Esophagus muscularis mucosa (tissue), 4 donors: ENCODE results near the gene MRPL10. TPM values are rescaled to one million over a fixed set of nuclear protein-coding genes. Genes with fewer than 3 reads are reported as not detected.

Experiments used
- DNase-seq: peaks from one replicate; pipeline ENCODE4 v3.0.0-alpha.2; 2017; ENCODE audit errors: extremely low spot score
- H3K27ac ChIP-seq, 4 donors: fragments of 200-600 bp; sonication (generic); replicated peaks in 1 of 4; 1 replicate in 3 of 4; 2 replicates in 1 of 4; pipeline ENCODE4 v1.5.1; 2016 to 2019; ENCODE audit warnings: mild to moderate bottlenecking in 1 of 4
- H3K27me3 ChIP-seq, 4 donors: fragments of 200-600 bp; sonication (generic); one replicate each; pipeline versions ENCODE4 v1.5.1 to v1.6.0; 2016 to 2019
- H3K36me3 ChIP-seq, 4 donors: fragments of 200-600 bp; sonication (generic); one replicate each; pipeline ENCODE4 v1.5.1; 2016 to 2019
- H3K4me1 ChIP-seq, 4 donors: fragments of 200-600 bp; sonication (generic); one replicate each; pipeline ENCODE4 v1.5.1; 2016 to 2019
- H3K4me3 ChIP-seq, 4 donors: fragments of 200-600 bp; sonication (generic); 1 replicate in 2 of 4; 2 replicates in 2 of 4; pipeline ENCODE4 v1.5.1; 2016 to 2019; ENCODE audit warnings: mild to moderate bottlenecking in 4 of 4, moderate library complexity in 1 of 4
- H3K9me3 ChIP-seq, 4 donors: fragments of 200-600 bp; sonication (generic); 1 replicate in 3 of 4; 2 replicates in 1 of 4; pipeline ENCODE4 v1.5.1; 2016 to 2019
- EP300 ChIP-seq: sonication (generic); formaldehyde crosslinking; IDR thresholded peaks from one replicate; pipeline ENCODE4 v1.6.1; 2017; ENCODE audit warnings: antibody characterized with exemption
- POLR2A ChIP-seq: fragments of 450-650 bp; IDR thresholded peaks from one replicate; pipeline ENCODE4 v1.6.1; 2017; ENCODE audit warnings: antibody characterized with exemption, moderate library complexity, mild to moderate bottlenecking, low read depth
- POLR2AphosphoS5 ChIP-seq, 2 donors: sonication (generic); formaldehyde crosslinking; IDR thresholded peaks; one replicate each; pipeline ENCODE4 v1.6.1; 2017; ENCODE audit warnings: antibody characterized with exemption in 2 of 2
- WGBS: methylation state at CpG from one replicate; pipeline ENCODE4 v1.1.5; 2018; 5-methylcytosine and 5-hydroxymethylcytosine counted together
- intact Hi-C: fragments of 100-400 bp; cut with DNase I; formaldehyde crosslinking; loops from one replicate; pipeline ENCODE4 v1.15.1; 2023
- total RNA-seq, 4 donors: library from RNA; depleted of rRNA; stranded (reverse); fragments of >200 nt; gene quantifications; one replicate each; pipeline versions ENCODE4 v1.1.0 to v1.2.1, GENCODE V29; 2016
- TF ChIP-seq, protein P1 (sequence below), 3 experiments: fragments of 200-600 bp in 2 of 3; fragments of 450-650 bp in 1 of 3; sonication (generic) in 2 of 3; IDR thresholded peaks; one replicate each; pipeline ENCODE4 v1.5.1; 2017 to 2019; ENCODE audit warnings: antibody characterized with exemption in 3 of 3, mild to moderate bottlenecking in 2 of 3, moderate library complexity in 1 of 3

Gene MRPL10
- total RNA-seq, 4 donors from 2014 or later, result 43.6 to 86.8 (median 63.2) TPM

DNA sequence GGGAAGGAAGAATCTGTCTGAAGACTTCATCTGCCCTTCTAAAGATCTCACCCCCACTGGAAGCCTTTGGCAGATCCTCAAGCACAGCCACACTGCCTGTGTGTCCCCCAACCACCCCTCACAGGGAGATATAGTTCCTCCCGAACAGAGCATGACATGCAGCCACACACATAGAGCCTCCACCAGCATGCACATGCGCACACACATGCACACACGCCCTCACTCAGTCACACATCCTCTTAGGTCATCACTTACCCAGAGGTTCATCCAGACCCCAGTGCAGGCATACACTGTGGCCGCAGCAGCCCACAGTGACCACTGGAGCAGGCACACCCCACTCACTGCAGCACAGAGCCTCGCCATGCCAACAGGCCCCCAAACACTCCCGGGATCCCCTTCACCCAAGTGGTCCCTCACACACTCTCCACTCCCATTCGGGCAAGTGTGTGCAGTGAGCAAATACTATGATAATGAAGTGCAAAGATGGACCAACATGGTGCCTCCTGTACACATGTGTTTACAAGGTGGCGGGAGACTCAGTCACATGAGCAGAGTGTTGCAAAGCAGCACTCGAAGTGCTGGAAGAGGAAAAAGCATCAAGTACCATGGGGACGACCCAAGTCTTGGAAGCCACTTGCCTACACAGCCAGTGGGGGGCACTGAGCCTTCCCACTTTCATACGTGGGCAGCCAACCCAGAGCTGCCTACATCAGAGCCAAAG, 36.6 kb upstream of the MRPL10 start:
- 84% methylated on average over 11 of the region's 11 CpGs for WGBS

GRCh38 chr17:47866941-47867340, 35.6 kb upstream of the MRPL10 start:
- 77% methylated on average over 18 of the region's 20 CpGs for WGBS
- H3K27me3 ChIP-seq, result peaks cover 0 to 74% (median 9%) of the 10 kb centered on the region in 4 donors
- no peaks in the 10 kb centered on the region for H3K36me3 ChIP-seq
- H3K4me1 ChIP-seq, result no peaks in the 10 kb centered on the region
- no peak overlapping the region for H3K4me3 ChIP-seq
- no peaks in the 10 kb centered on the region for H3K9me3 ChIP-seq
- no peak for TF ChIP-seq EP300
- TF ChIP-seq POLR2A, result no peak
- TF ChIP-seq, protein P1, sequence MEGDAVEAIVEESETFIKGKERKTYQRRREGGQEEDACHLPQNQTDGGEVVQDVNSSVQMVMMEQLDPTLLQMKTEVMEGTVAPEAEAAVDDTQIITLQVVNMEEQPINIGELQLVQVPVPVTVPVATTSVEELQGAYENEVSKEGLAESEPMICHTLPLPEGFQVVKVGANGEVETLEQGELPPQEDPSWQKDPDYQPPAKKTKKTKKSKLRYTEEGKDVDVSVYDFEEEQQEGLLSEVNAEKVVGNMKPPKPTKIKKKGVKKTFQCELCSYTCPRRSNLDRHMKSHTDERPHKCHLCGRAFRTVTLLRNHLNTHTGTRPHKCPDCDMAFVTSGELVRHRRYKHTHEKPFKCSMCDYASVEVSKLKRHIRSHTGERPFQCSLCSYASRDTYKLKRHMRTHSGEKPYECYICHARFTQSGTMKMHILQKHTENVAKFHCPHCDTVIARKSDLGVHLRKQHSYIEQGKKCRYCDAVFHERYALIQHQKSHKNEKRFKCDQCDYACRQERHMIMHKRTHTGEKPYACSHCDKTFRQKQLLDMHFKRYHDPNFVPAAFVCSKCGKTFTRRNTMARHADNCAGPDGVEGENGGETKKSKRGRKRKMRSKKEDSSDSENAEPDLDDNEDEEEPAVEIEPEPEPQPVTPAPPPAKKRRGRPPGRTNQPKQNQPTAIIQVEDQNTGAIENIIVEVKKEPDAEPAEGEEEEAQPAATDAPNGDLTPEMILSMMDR (IDR thresholded peaks at IDR 0.05), result no peak
- TF ChIP-seq POLR2AphosphoS5 (IDR thresholded peaks at IDR 0.05), result no peak
- no peak overlapping the region for H3K27ac ChIP-seq
- intact Hi-C loops, result no loop called here
- DNase-seq, result no peak

More for the DNA sequence above, 36.6 kb upstream of the MRPL10 start:
- H3K27me3 ChIP-seq, result peaks cover 0 to 84% (median 18%) of the 10 kb centered on the region in 4 donors
- no peak for DNase-seq
- no peaks in the 10 kb centered on the region for H3K9me3 ChIP-seq
- intact Hi-C loops, result no loop called here
- no peak for TF ChIP-seq POLR2A
- H3K27ac ChIP-seq, result no peak overlapping the region
- no peaks in the 10 kb centered on the region for H3K36me3 ChIP-seq
- H3K4me1 ChIP-seq, result peaks cover 5 to 9% (median 7%) of the 10 kb centered on the region in 4 donors
- no peak overlapping the region for H3K4me3 ChIP-seq

- H3K4me1 ChIP-seq, result no peaks in the 10 kb centered on the region
- DNase-seq, result no peak
- peaks cover 0 to 68% (median 2%) of the 10 kb centered on the region in 4 donors for H3K27me3 ChIP-seq
- WGBS, result 61% methylated on average over 7 of the region's 7 CpGs
- H3K4me3 ChIP-seq, result no peak overlapping the region
- TF ChIP-seq EP300 (no peak), POLR2A (no peak)
- TF ChIP-seq, protein P1 (IDR thresholded peaks at IDR 0.05), result no peak
- intact Hi-C loops, result no loop called here
- H3K36me3 ChIP-seq, result no peaks in the 10 kb centered on the region
- H3K27ac ChIP-seq, result no peak overlapping the region
- H3K9me3 ChIP-seq, result no peaks in the 10 kb centered on the region
Measured at GRCh38 chr17:47864791-47865216, 33.5 kb upstream of the MRPL10 start.

DNA sequence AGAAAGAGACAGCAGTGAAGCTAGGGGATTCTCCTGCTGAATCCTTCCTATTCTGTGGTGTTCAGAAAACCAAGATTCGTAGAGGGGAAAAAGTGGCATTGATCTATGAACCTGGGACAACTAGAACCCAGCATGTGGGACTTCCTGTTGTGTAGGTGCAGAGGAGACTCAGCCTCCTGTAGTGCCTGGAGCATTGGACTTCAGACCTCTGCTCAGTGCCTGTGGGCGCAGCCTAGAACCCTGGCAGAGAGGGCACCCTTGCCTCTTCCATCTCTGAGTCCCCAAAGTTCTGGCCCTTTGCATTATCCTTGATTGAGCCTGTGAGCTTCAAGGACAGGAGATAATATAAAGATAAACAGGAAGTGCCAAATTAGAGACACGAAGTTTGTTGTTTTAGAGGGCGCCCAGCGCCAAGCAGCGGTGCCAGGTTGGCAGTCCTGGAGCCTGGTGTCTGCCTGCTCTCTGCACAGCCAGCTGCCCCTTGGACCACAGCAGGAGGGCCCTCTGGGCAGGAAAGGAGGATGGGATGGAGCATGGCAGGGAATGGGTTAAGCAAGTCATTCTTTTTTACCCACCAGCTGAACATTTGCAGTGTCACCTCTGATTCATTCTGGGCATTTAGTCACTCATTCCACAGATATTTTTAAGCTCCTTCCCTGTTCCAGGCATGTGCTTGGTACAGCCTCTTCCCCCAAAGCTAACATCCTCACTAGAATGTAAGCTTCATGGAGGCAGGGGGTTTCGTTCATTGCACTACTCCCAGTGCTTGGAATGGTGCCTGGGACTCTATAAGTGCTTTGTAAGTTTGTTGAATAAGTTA, 31.5 kb upstream of the MRPL10 start:
- H3K36me3 ChIP-seq, result no peaks in the 10 kb centered on the region
- 59% methylated on average over 7 of the region's 7 CpGs for WGBS
- intact Hi-C loops, result no loop called here
- no peaks in the 10 kb centered on the region for H3K9me3 ChIP-seq
- H3K27me3 ChIP-seq, result peaks cover 0 to 67% (median 7%) of the 10 kb centered on the region in 4 donors
- TF ChIP-seq, protein P1 (IDR thresholded peaks at IDR 0.05), result no peak
- no peak for TF ChIP-seq EP300
- no peak for TF ChIP-seq POLR2AphosphoS5 (IDR thresholded peaks at IDR 0.05)
- TF ChIP-seq POLR2A, result no peak
- DNase-seq, result no peak
- H3K27ac ChIP-seq, result no peak overlapping the region
- no peaks in the 10 kb centered on the region for H3K4me1 ChIP-seq
- H3K4me3 ChIP-seq, result no peak overlapping the region

DNA sequence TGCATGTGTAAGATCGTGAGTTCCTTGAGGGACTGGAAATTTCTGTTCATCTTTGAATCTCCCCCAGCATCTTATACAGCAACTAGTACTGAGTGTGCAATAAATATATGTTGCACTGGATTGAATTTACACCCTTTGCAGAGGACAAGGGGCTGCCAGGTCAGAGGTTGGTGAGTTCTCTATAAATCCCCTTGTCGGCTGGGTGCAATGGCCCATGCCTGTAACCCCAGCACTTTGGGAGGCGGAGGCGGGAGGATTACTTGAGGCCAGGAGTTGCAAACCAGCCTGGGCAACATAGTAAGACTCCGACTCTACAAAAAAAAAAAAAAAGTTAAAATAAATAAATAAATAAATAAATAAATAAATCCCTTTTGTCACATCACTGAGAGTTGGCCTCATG, 29.0 kb upstream of the MRPL10 start:
- H3K27me3 ChIP-seq, result peaks cover 0 to 67% (median 22%) of the 10 kb centered on the region in 4 donors

More for the DNA sequence above, 29.0 kb upstream of the MRPL10 start:
- H3K27ac ChIP-seq, result no peak overlapping the region
- no peak for TF ChIP-seq POLR2A
- no peak for TF ChIP-seq POLR2AphosphoS5 (IDR thresholded peaks at IDR 0.05)
- no peak for TF ChIP-seq EP300
- TF ChIP-seq, protein P1 (IDR thresholded peaks at IDR 0.05), result no peak
- no peaks in the 10 kb centered on the region for H3K36me3 ChIP-seq
- 86% methylated on average over 5 of the region's 5 CpGs for WGBS
- DNase-seq, result no peak
- intact Hi-C loops, result no loop called here
- H3K9me3 ChIP-seq, result no peaks in the 10 kb centered on the region
- H3K4me1 ChIP-seq, result no peaks in the 10 kb centered on the region
- no peak overlapping the region for H3K4me3 ChIP-seq
